Activated T-helper 2 cell treated with anti-CD3 and anti-CD28 coated beads, Interferon-gamma antibody, Interleukin-2, Interleukin-4, amounts not matched to agents 10 μg/mL and 5 μg/mL and 100 μg/mL, durations not matched to agents 14 hours and 24 hours and 36 hours (primary cell): ENCODE measurements around the gene WDR54. TPM values are rescaled to one million over a fixed set of nuclear protein-coding genes. Genes with fewer than 3 reads are reported as not detected.

Experiments used
- DNase-seq: peaks from one replicate; pipeline ENCODE4 v3.0.0; 2021; ENCODE audit warnings: low spot score
- H3K27ac Mint-ChIP-seq: one replicate; pipeline ENCODE4 v1.8.0; 2021; ENCODE audit warnings: mixed read lengths
- H3K27me3 Mint-ChIP-seq: one replicate; pipeline ENCODE4 v1.8.0; 2021; ENCODE audit warnings: low read depth, mixed read lengths
- H3K36me3 Mint-ChIP-seq: one replicate; pipeline ENCODE4 v1.8.0; 2021; ENCODE audit warnings: low read depth, mixed read lengths
- H3K4me1 Mint-ChIP-seq: one replicate; pipeline ENCODE4 v1.8.0; 2021; ENCODE audit warnings: low read depth, mixed read lengths
- H3K4me3 Mint-ChIP-seq: one replicate; pipeline ENCODE4 v1.8.0; 2021; ENCODE audit warnings: low read depth, mild to moderate bottlenecking, moderate library complexity, mixed read lengths
- H3K9me3 Mint-ChIP-seq: one replicate; pipeline ENCODE4 v1.8.0; 2021; ENCODE audit warnings: mixed read lengths
- intact Hi-C: fragments of 100-400 bp; cut with micrococcal nuclease; formaldehyde crosslinking; loops from one replicate; pipeline ENCODE4 v1.15.1; 2023
- total RNA-seq: library from RNA; stranded (reverse); gene quantifications from 2 replicates; pipeline ENCODE4 v1.2.3, GENCODE V29; 2022

WDR54 gene
- total RNA-seq = 76.7 and 78.0 TPM in 2 replicates

DNA sequence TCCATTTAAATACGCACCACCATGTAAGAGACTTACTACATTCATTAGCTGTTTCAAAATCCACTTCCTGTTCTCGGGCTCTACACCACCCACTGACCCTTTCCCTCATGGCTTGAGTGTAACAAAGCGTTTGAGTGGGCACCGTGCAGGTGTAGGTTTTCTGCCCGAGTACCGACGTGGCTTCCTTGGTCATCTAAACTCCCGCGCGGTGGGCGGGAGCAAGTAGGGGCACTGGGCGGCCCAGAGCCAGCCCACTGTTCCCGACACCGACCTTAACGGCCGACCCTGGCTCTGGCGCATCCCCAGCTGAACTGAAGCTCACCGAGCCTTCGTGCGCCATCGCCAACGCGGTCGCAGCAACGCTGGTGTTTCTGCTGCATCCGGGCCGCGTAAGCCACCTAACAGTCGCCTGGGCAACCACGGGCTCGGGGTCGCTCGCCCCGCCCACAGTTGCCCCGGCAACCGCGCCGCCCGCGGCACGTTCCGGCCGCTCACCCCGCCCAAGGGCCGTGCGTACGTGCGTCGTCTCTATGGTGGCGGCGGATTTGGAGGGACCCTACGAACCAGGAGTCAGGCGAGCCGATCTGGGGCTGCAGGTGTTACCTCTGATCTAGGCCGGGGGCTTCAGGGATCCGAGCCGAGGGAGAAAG is at the start of gene WDR54, which contains the start of gene C2orf81:
WDR54 (plus strand) TSS at position 510 of the 650 bp plus-strand sequence. CDS start 424 bp downstream, outside the sequence.
C2orf81 (minus strand) TSS at position 399 of the 650 bp plus-strand sequence; CDS start at position 340, 59 bp downstream.
- no peaks in the 10 kb centered on the region for H3K9me3 Mint-ChIP-seq
- H3K27me3 Mint-ChIP-seq = peaks cover 2% of the 10 kb centered on the region
- peak; percentile 94 for DNase-seq
- peak within 1 kb of the TSS; percentile 100 for H3K27ac Mint-ChIP-seq
- peak within 1 kb of the TSS; percentile 100 for H3K4me3 Mint-ChIP-seq
- intact Hi-C loops = loop anchor here (1.0 kb wide), 1 partner anchor 33 kb away; no protein-coding TSS in a partner anchor
- H3K36me3 Mint-ChIP-seq = peaks cover 15% of the 10 kb centered on the region
- H3K4me1 Mint-ChIP-seq = peaks cover 15% of the 10 kb centered on the region

DNA sequence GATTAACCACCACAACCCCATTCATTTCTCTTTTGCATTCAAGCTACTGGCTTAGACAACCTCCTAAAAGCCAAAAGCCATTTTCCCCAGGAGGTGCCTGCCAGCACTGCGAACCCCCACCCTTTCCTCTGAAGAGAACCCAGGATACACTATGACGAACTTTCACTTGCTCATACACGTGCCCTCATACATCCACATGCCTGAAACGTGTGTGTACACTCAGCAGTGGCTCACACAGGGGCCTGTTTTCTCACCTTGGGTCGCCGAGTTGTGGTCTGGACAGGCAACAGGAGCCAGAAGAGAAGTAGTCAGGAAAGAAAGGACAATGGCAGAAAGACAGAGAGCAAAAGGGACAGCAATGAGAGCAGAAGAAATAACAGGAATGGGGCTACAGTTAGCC is 48.9 kb upstream of the WDR54 start:
- Mint-ChIP-seq H3K27ac (no peak overlapping the region), H3K36me3 (peaks cover 42% of the 10 kb centered on the region), H3K9me3 (no peaks in the 10 kb centered on the region), H3K4me3 (no peak overlapping the region), H3K27me3 (no peaks in the 10 kb centered on the region), H3K4me1 (no peaks in the 10 kb centered on the region)
- no peak for DNase-seq
- intact Hi-C loops = no loop called here

DNA sequence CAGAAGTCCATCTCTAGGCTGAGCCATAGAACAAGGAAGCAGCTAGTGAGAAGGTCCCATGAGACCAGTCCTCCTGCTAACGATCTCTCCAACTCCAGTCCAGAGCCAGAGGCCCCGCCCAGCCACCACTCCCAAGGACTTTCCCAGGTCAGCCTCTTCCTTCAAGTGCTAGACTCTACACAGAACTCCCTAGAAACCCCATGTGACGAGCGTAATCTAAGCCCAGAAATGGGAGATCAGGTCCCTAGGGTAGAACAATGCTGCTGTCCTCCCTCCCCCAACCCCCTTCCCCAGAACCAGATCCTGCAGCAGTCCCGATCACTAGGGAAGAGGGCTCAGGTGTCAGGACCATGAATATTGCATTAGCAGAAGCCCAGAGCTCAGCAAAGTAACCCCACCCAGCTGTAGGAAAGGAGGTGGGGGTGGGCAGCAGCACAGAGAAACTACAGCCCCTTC is 48.3 kb upstream of the WDR54 start:
- intact Hi-C loops = no loop called here
- Mint-ChIP-seq H3K27me3 (no peaks in the 10 kb centered on the region), H3K4me3 (no peak overlapping the region), H3K9me3 (no peaks in the 10 kb centered on the region), H3K4me1 (no peaks in the 10 kb centered on the region), H3K36me3 (peaks cover 40% of the 10 kb centered on the region), H3K27ac (no peak overlapping the region)
- DNase-seq = no peak

DNA sequence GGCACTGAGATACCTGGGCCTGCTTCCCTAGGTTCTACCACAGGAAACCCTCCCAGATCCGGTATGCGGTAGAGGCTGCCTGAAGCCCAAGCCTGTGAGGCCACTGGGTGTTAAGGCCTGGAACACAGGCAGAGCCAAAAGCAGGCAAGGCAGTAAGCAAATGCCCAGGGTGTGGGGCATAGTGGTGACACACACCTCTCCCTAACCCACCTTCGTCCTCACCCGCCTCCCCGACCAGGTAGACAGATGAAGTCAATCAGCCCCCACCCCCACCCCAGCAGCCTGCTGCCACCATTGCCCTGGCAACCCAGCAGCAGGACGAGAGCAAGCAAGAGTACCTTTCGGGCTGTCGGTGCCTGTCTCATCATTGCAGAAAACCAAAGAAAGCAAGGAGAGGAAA is 47.5 kb upstream of the WDR54 start:
- Mint-ChIP-seq H3K9me3 (no peaks in the 10 kb centered on the region), H3K4me3 (no peak overlapping the region), H3K27me3 (no peaks in the 10 kb centered on the region), H3K27ac (no peak overlapping the region), H3K4me1 (peaks cover 2% of the 10 kb centered on the region), H3K36me3 (peaks cover 33% of the 10 kb centered on the region)
- DNase-seq = no peak
- intact Hi-C loops = no loop called here

GRCh38 chr2:74374509-74375205 is 46.9 kb upstream of the WDR54 start:
- Mint-ChIP-seq H3K4me1 (peaks cover 2% of the 10 kb centered on the region), H3K9me3 (no peaks in the 10 kb centered on the region), H3K36me3 (peaks cover 29% of the 10 kb centered on the region), H3K27ac (peak overlapping the region; percentile 19), H3K4me3 (no peak overlapping the region), H3K27me3 (no peaks in the 10 kb centered on the region)
- no peak for DNase-seq
- intact Hi-C loops = no loop called here

DNA sequence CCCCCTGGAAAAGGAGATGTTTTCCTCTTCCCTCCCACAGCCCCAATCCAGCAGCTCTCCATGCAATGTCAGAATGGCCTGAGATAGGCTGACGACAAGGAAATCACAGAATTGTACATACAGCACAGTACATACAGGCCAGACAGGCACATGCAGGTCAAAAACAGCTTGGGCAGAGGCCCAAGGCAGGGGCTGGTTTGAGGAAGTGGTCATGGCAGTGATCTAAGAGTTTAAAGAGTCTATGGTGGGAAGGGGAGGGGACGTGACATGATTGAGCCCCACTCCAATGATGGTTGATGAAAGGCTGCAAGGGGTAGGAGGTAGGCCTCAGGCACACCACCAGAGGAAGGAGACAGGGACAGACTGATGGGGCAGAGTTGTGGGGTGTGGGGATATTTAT is 45.7 kb upstream of the WDR54 start:
- Mint-ChIP-seq H3K36me3 (peaks cover 19% of the 10 kb centered on the region), H3K9me3 (no peaks in the 10 kb centered on the region), H3K4me3 (no peak overlapping the region), H3K4me1 (peaks cover 11% of the 10 kb centered on the region), H3K27me3 (no peaks in the 10 kb centered on the region), H3K27ac (no peak overlapping the region)
- DNase-seq = no peak
- intact Hi-C loops = no loop called here

GRCh38 chr2:74378007-74378406 is 43.5 kb upstream of the WDR54 start:
- no peak overlapping the region for H3K27ac Mint-ChIP-seq
- intact Hi-C loops = no loop called here
- no peak for DNase-seq
- no peaks in the 10 kb centered on the region for H3K27me3 Mint-ChIP-seq
- no peak overlapping the region for H3K4me3 Mint-ChIP-seq
- no peaks in the 10 kb centered on the region for H3K9me3 Mint-ChIP-seq
- peaks cover 13% of the 10 kb centered on the region for H3K4me1 Mint-ChIP-seq
- peaks cover 16% of the 10 kb centered on the region for H3K36me3 Mint-ChIP-seq

DNA sequence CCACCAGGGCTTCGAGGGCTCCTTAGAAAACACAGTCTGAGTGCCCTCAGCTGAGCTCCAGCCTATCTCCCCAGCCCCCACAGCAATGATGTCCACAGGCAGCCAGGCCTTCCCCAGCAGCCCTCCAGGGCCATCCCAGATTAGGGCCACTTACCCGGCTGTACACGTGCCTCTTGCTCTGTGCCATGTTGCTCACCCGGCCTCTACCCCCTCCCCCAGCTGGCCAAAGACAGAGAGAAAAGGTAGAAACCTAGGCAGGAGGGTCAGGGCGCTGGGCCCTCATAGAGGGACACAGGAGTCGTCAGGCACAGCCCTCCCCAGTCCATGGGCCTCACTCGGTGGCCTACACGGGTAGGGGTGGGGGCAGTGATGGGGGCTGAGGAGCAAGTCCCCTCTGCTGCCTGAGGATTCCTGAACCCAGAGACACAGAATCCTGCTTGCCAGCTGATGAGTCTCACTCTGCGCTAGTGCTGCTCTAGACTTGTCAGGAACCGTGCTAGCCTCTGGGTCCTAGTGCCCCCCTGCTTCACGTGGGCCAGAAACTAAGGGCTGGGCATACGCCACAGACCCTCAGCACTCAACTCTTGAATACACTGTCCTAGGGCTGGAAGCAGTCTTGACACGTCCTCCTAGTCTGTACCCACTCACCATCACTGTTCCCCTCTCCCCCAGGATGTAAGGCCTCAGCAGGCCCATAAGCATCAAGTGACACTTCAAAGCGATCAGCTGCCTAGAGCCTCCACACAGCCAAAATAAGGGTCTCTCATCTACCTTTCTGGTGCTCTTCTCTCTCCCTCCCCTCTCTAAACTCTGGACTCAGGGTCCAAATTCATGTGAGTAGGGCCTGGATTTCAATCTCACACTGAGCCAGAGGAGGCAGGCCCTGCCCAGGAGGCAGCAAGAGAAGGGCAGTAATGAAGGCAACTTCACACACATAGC is 41.4 kb upstream of the WDR54 start, which contains the start of gene DCTN1:
DCTN1 (minus strand) TSS at position 461 of the 939 bp plus-strand sequence; CDS start at position 187, 274 bp downstream.
- Mint-ChIP-seq H3K27ac (peak within 1 kb of the TSS; percentile 6), H3K4me1 (peaks cover 13% of the 10 kb centered on the region), H3K36me3 (peaks cover 16% of the 10 kb centered on the region), H3K27me3 (no peaks in the 10 kb centered on the region), H3K4me3 (no peak within 1 kb of the TSS), H3K9me3 (no peaks in the 10 kb centered on the region)
- DNase-seq = no peak
- intact Hi-C loops = no loop called here

DNA sequence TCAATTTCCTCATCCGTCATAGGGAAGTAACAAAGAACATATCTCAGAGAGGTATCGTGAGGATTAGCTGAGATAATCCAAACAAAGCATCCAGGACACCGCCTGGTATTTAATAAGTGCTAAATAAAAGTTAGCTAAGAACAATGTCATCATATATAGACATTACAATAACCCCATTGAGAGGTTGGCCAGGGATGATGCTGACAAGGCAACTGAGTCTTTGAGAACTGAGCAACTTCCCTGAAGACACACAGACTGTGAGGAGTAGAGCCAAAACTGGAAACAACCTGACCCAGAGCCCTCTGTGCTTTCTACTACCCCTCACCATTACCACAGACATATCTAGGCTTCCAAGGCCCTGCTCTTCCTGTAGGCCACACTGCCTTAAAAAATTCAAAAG is 39.8 kb upstream of the WDR54 start:
- Mint-ChIP-seq H3K36me3 (peaks cover 12% of the 10 kb centered on the region), H3K4me1 (peaks cover 13% of the 10 kb centered on the region), H3K4me3 (no peak overlapping the region), H3K27ac (no peak overlapping the region), H3K9me3 (no peaks in the 10 kb centered on the region), H3K27me3 (no peaks in the 10 kb centered on the region)
- intact Hi-C loops = no loop called here
- no peak for DNase-seq

DNA sequence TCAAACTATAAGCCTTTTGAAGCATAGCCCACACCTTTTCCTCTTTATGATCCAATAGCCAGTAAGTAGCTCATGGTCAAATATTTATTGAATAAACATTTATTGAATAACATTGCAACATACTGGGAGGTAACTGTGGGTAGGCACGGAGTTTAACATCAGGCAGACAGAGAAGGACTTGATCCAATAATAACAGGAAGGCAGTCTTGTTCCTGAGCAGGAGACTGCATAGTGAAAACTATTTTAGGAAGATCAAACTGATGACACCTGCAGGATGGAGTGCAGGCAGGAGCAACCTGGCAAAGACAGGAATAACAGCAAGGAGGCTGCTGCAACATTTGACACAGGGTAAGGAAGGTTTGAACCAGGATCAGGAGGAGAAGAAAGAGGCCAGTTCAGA is 38.3 kb upstream of the WDR54 start:
- Mint-ChIP-seq H3K4me3 (no peak overlapping the region), H3K4me1 (peaks cover 13% of the 10 kb centered on the region), H3K27ac (no peak overlapping the region), H3K27me3 (no peaks in the 10 kb centered on the region), H3K36me3 (no peaks in the 10 kb centered on the region), H3K9me3 (no peaks in the 10 kb centered on the region)
- DNase-seq = no peak
- intact Hi-C loops = no loop called here

DNA sequence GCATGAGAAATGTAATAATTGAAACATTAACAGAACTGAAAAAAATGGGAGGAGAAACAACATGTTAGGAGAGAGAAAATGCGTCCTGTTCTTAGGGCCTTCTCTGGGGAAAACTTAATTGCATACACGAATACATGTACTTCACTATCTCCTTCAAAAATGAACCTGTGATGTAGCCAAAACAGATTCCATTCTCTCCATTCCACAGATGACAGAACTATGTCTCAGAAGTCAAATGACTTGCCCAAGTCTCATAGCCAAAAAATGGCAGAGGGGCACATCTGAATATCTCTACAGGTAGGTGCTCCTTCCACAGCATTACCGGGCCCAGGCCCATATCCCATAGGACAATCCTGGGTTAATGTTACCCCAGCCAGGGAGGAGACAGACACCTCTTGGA is 37.5 kb upstream of the WDR54 start:
- Mint-ChIP-seq H3K27me3 (no peaks in the 10 kb centered on the region), H3K27ac (no peak overlapping the region), H3K4me3 (no peak overlapping the region), H3K4me1 (peaks cover 11% of the 10 kb centered on the region), H3K36me3 (no peaks in the 10 kb centered on the region), H3K9me3 (no peaks in the 10 kb centered on the region)
- DNase-seq = no peak
- intact Hi-C loops = no loop called here

- intact Hi-C loops = no loop called here
- Mint-ChIP-seq H3K9me3 (no peaks in the 10 kb centered on the region), H3K27me3 (no peaks in the 10 kb centered on the region), H3K4me1 (peaks cover 5% of the 10 kb centered on the region), H3K27ac (no peak overlapping the region), H3K4me3 (no peak overlapping the region), H3K36me3 (no peaks in the 10 kb centered on the region)
- no peak for DNase-seq
Observed at GRCh38 chr2:74385396-74385795, 36.1 kb upstream of the WDR54 start.
